H1 (cell line): ENCODE measurements around the gene DIS3. TPM values are rescaled to one million over a fixed set of nuclear protein-coding genes. Genes with fewer than 3 reads are reported as not detected.

Experiments
- BACH1 ChIP-seq: IDR thresholded peaks from 2 replicates; pipeline ENCODE4 v1.6.1; 2012; ENCODE audit warnings: low read length, improper control_type of control experiment
- polyA plus RNA-seq, 7 experiments: library from polyadenylated mRNA; depleted of rRNA in 3 of 7; stranded (reverse) in 5 of 7; unstranded in 2 of 7; fragments of >200 nt in 5 of 7; fragments of 200-250 nt in 2 of 7; gene quantifications; 1 replicate in 5 of 7; 2 replicates in 1 of 7; 4 replicates in 1 of 7; pipeline versions ENCODE4 v1.2.1 to v1.2.3, GENCODE V29; 2011 to 2013; ENCODE audit warnings: missing spikeins in 2 of 7, mixed read lengths in 2 of 7
- small RNA-seq: library from polyadenylated mRNA; stranded (forward); fragments of <200 nt; extraction: miRNeasy Mini kit (QIAGEN cat#:217004); gene quantifications from one replicate; pipeline ENCODE3, GENCODE V24; 2013; ENCODE audit not compliant: insufficient read depth
- total RNA-seq: library from RNA; stranded (reverse); fragmentation: NEBNext Ultra II Directional; extraction: Animal tissue kit (Norgen Biotek cat#: 25700); gene quantifications from 2 replicates; pipeline ENCODE4 v1.2.1, GENCODE V29; 2021

The DIS3 gene
- total and polyA plus RNA-seq, 2 of the 8 experiments (the other 6 are each of a cell fraction or from before 2014, with no cell fraction given), result 10.8 to 39.9 TPM

DNA sequence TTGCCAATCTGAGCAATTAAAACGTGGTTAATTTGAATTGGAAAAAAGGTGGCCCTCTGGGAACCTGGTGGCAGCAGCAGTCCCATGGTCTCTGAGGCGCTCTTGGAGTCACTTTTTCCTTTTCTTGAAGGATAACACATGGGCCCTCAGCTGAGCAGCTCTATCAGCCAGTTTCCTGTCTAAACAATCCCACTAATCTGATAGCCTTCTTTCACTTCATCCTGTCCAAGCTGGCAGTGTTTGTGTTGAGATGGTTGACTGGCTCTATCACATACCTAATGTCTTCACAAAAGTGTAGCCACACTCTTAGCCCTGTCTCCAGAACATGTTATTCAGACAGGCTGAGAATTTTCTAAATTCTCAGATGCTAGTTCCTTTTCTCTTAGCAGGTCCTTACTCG is 64.9 kb downstream of the DIS3 start (continued):
- no peak for TF ChIP-seq BACH1

Small RNA genes within 50 kb of the gene (small RNA-seq; reads per million reads assigned to genes)
- gene RNU6-80P, result not detected

Other genes with a start within 250 kb of the DIS3 start
- 23.1 and 25.2 TPM in 2 replicates for gene MZT1, start 54.3 kb downstream of the DIS3 start, total RNA-seq
- 3.1 and 8.8 TPM in 2 replicates for gene MZT1, start 54.3 kb downstream of the DIS3 start, polyA plus RNA-seq (2011; rRNA removed)
- 12.9 and 15.6 TPM in 2 replicates for gene BORA, start 54.0 kb downstream of the DIS3 start, total RNA-seq
- gene BORA, start 54.0 kb downstream of the DIS3 start, polyA plus RNA-seq (2011; rRNA removed), result 2.6 and 4.9 TPM in 2 replicates
- gene PIBF1, start 233 bp upstream of the DIS3 start, total RNA-seq, result 11.2 and 13.2 TPM in 2 replicates
- 0.49 and 1.1 TPM in 2 replicates for gene PIBF1, start 233 bp upstream of the DIS3 start, polyA plus RNA-seq (2011; rRNA removed)